K562 (cell line): ENCODE results near the gene ZMIZ1. TPM values are rescaled to one million over a fixed set of nuclear protein-coding genes. Genes with fewer than 3 reads are reported as not detected.

Source experiments
- ATAC-seq: fragments of 200-7000 bp; cut with Tn5 transposase; 3 replicates; pipeline ENCODE4 v1.9.1; 2020; ENCODE audit warnings: moderate library complexity
- BruUV-seq: library from RNA; stranded (reverse); fragments of 400-500 nt; replicated peaks from 2 replicates; lab custom pipeline; 2021; lab: Mats Ljungman, UMichigan
- CTCF ChIA-PET: fragments of 300-600 bp; formaldehyde crosslinking; extraction: SDS; loops from one replicate; lab custom pipeline; 2021; ENCODE audit warnings: low intra/inter-chr PET ratio; lab: Yijun Ruan, JAX
- POLR2A ChIA-PET: fragments of 300-600, 350-650 bp; sonication (Branson Sonifier 250); formaldehyde crosslinking; extraction: SDS; loops from one replicate; lab custom pipeline; 2021; ENCODE audit warnings: antibody characterized with exemption, inconsistent platforms; lab: Yijun Ruan, JAX
- DNase-seq, 4 experiments: peaks; one replicate each; pipeline versions ENCODE4 v3.0.0 to v3.0.0-alpha.2; 2011 to 2018; ENCODE audit warnings: low spot score in 3 of 4, mixed read lengths in 3 of 4; ENCODE audit errors: extremely low read depth in 1 of 4
- FAIRE-seq: peaks from 2 replicates; lab custom pipeline; 2011; peaks lifted over from hg19 to GRCh38; lab: Jason Lieb, UNC
- H2AFZ ChIP-seq: 2 replicates; pipeline ENCODE4 v1.6.0; 2011; ENCODE audit warnings: low read depth, low read length, control low read depth, inconsistent platforms
- H3K27ac ChIP-seq: fragments of 200-600 bp; 3 replicates; pipeline ENCODE4 v1.8.0; 2011; ENCODE audit warnings: low read depth, mild to moderate bottlenecking, control low read depth, inconsistent platforms, low read length, moderate library complexity, mixed read lengths; ENCODE audit errors: extremely low read depth
- H3K27me3 ChIP-seq, 2 experiments: fragments of 300-600 bp in 1 of 2; 2 replicates in 1 of 2; 3 replicates in 1 of 2; pipeline versions ENCODE4 v1.6.0 to v1.8.0; 2011; ENCODE audit warnings: inconsistent platforms in 2 of 2, low read length in 2 of 2, mild to moderate bottlenecking in 1 of 2, mixed read lengths in 1 of 2, moderate library complexity in 1 of 2; ENCODE audit not compliant: control insufficient read depth in 2 of 2, insufficient read depth in 2 of 2
- H3K36me3 ChIP-seq: fragments of 300-600 bp; 3 replicates; pipeline ENCODE4 v1.8.0; 2011; ENCODE audit warnings: mild to moderate bottlenecking, low read length, inconsistent platforms; ENCODE audit not compliant: control insufficient read depth, insufficient read depth
- H3K4me1 ChIP-seq, 2 experiments: fragments of 200-600 bp in 1 of 2; replicated peaks in 1 of 2; 2 replicates in 1 of 2; 3 replicates in 1 of 2; pipeline versions ENCODE4 v1.5.1 to v1.8.0; 2011; ENCODE audit warnings: inconsistent platforms in 2 of 2, low read length in 2 of 2, mild to moderate bottlenecking in 1 of 2, mixed read lengths in 1 of 2, moderate library complexity in 1 of 2; ENCODE audit not compliant: control insufficient read depth in 2 of 2, insufficient read depth in 2 of 2
- H3K4me2 ChIP-seq: 2 replicates; pipeline ENCODE4 v1.6.1; 2011; ENCODE audit warnings: low read length, control low read depth, inconsistent platforms, mixed read lengths; ENCODE audit not compliant: insufficient read depth
- H3K4me3 ChIP-seq: fragments of 200-600 bp; sonication (generic), shearing (Covaris generic); 2 replicates; pipeline ENCODE4 v1.5.1; 2016; ENCODE audit warnings: control low read depth, inconsistent platforms
- H3K79me2 ChIP-seq: fragments of 200-600 bp; 3 replicates; pipeline ENCODE4 v1.8.0; 2011; ENCODE audit warnings: low read length, inconsistent platforms; ENCODE audit not compliant: control insufficient read depth, insufficient read depth
- H3K9ac ChIP-seq, 2 experiments: 2 replicates each; pipeline versions ENCODE4 v1.6.0 to v1.6.1; 2011; ENCODE audit warnings: low read depth in 2 of 2, low read length in 2 of 2, control low read depth in 1 of 2, inconsistent platforms in 1 of 2, mild to moderate bottlenecking in 1 of 2, mixed read lengths in 1 of 2; ENCODE audit not compliant: insufficient read depth in 1 of 2
- H3K9me1 ChIP-seq: one replicate; pipeline ENCODE4 v1.6.0; 2011; ENCODE audit warnings: inconsistent platforms, mild to moderate bottlenecking, low read length, moderate library complexity; ENCODE audit not compliant: control insufficient read depth, insufficient read depth
- H3K9me3 ChIP-seq: replicated peaks from 2 replicates; pipeline ENCODE4 v1.5.1; 2011; ENCODE audit warnings: low read depth, low read length, inconsistent platforms; ENCODE audit not compliant: control insufficient read depth, insufficient read depth
- H4K20me1 ChIP-seq: replicated peaks from 2 replicates; pipeline ENCODE4 v1.6.1; 2011; ENCODE audit warnings: low read length, inconsistent platforms, mixed read lengths; ENCODE audit not compliant: control insufficient read depth, insufficient read depth
- CAMTA2 ChIP-seq: fragments of 250-450 bp; sonication (Bioruptor Pico); conservative IDR thresholded peaks from 2 replicates; pipeline ENCODE4 v1.5.1; 2022
- CREM ChIP-seq: IDR thresholded peaks from 2 replicates; pipeline ENCODE4 v1.6.1; 2014; ENCODE audit warnings: antibody characterized with exemption, low read depth
- ELK3 ChIP-seq: fragments of 450-650 bp; formaldehyde crosslinking; IDR thresholded peaks from 2 replicates; pipeline ENCODE4 v1.4.0; 2020; ENCODE audit warnings: mild to moderate bottlenecking
- FOXO4 ChIP-seq: fragments of 450-650 bp; formaldehyde crosslinking; IDR thresholded peaks from 2 replicates; pipeline ENCODE4 v1.4.0; 2020; ENCODE audit warnings: mild to moderate bottlenecking, moderate library complexity
- HNRNPK ChIP-seq: fragments of 200-400 bp; formaldehyde crosslinking; IDR thresholded peaks from one replicate; pipeline ENCODE4 v1.6.1; 2018; ENCODE audit warnings: mild to moderate bottlenecking, low read depth, low read length; ENCODE audit not compliant: poor library complexity, severe bottlenecking
- MED1 ChIP-seq: sonication (generic); formaldehyde crosslinking; IDR thresholded peaks from 2 replicates; pipeline ENCODE4 v1.8.1; 2023; ENCODE audit warnings: missing genetic modification reagents, borderline replicate concordance
- NR2C2 ChIP-seq, 2 experiments: fragments of 200-800 bp in 1 of 2; sonication (Bioruptor generic) in 1 of 2; sonication (generic) in 1 of 2; formaldehyde crosslinking in 1 of 2; IDR thresholded peaks; 2 replicates each; pipeline versions ENCODE4 v1.6.1 to v1.8.0; 2016 to 2022; ENCODE audit warnings: mild to moderate bottlenecking in 1 of 2, missing compliant biosample characterization in 1 of 2, missing genetic modification characterization in 1 of 2, missing genetic modification reagents in 1 of 2
- TCF7 ChIP-seq: sonication (generic); IDR thresholded peaks from 2 replicates; pipeline ENCODE4 v1.6.1; 2016; ENCODE audit warnings: antibody characterized with exemption, borderline replicate concordance
- THAP7 ChIP-seq: fragments of 250-450 bp; sonication (Bioruptor Pico); IDR thresholded peaks from 2 replicates; pipeline ENCODE4 v1.5.0; 2021
- TOE1 ChIP-seq, 2 experiments: fragments of 450-650 bp in 1 of 2; sonication (generic) in 1 of 2; formaldehyde crosslinking in 1 of 2; IDR thresholded peaks; 2 replicates each; pipeline versions ENCODE4 v1.7.1 to v1.8.0; 2016 to 2022; ENCODE audit warnings: borderline replicate concordance in 2 of 2, mild to moderate bottlenecking in 2 of 2, antibody characterized with exemption in 1 of 2, inconsistent platforms in 1 of 2, low read depth in 1 of 2, missing genetic modification reagents in 1 of 2, moderate library complexity in 1 of 2
- ZNF444 ChIP-seq: fragments of 250-450 bp; sonication (Bioruptor Pico); IDR thresholded peaks from 2 replicates; pipeline ENCODE4 v1.4.0; 2020; ENCODE audit warnings: mild to moderate bottlenecking, moderate library complexity
- ZNF511 ChIP-seq: sonication (generic); formaldehyde crosslinking; IDR thresholded peaks from 2 replicates; pipeline ENCODE4 v1.8.0; 2022; ENCODE audit warnings: mild to moderate bottlenecking, missing genetic modification reagents
- WGBS: fragments of 100-300 bp; shearing (Covaris generic); methylation state at CpG from one replicate; pipeline ENCODE4 v1.1.6; 2016; ENCODE audit warnings: low coverage, mixed read lengths; ENCODE audit not compliant: insufficient coverage; ENCODE audit errors: missing lambda C conversion rate; 5-methylcytosine and 5-hydroxymethylcytosine counted together
- in situ Hi-C: fragments of 300-500 bp; cut with MboI; formaldehyde crosslinking; loops from 4 replicates; pipeline ENCODE4 v1.15.0; 2018; ENCODE audit warnings: inconsistent platforms, mixed read lengths
- intact Hi-C: fragments of 100-400 bp; cut with micrococcal nuclease; formaldehyde crosslinking; loops from 2 replicates; pipeline ENCODE4 v1.14.2; 2022
- polyA plus RNA-seq, 8 experiments: library from polyadenylated mRNA; depleted of rRNA in 4 of 8; stranded (reverse) in 5 of 8; unstranded in 3 of 8; fragments of >200 nt; fragmentation: Nextera tagmentation in 2 of 8; fragmentation: Illumina TruSeq in 1 of 8; extraction: Ambion mirVana in 2 of 8; extraction: Trizol in 1 of 8; gene quantifications; 2 replicates each; pipeline versions ENCODE4 v1.2.1 to v1.2.3, GENCODE V29; 2011 to 2014; ENCODE audit warnings: inconsistent platforms in 1 of 8, missing spikeins in 1 of 8
- total RNA-seq, 7 experiments: library from RNA; depleted of rRNA in 6 of 7; stranded (reverse); fragments of >200 nt in 6 of 7; fragmentation: Illumina TruSeq in 2 of 7; extraction: Trizol in 2 of 7; gene quantifications; 2 replicates each; pipeline versions ENCODE4 v1.2.1 to v1.2.3, GENCODE V29; 2011 to 2021; ENCODE audit warnings: low replicate concordance in 1 of 7

ZMIZ1 gene
- total and polyA plus RNA-seq, 9 of the 15 experiments (the other 6 are each of a cell fraction or from before 2014, with no cell fraction given), result 1.0 to 37.3 (median 4.3) TPM

DNA sequence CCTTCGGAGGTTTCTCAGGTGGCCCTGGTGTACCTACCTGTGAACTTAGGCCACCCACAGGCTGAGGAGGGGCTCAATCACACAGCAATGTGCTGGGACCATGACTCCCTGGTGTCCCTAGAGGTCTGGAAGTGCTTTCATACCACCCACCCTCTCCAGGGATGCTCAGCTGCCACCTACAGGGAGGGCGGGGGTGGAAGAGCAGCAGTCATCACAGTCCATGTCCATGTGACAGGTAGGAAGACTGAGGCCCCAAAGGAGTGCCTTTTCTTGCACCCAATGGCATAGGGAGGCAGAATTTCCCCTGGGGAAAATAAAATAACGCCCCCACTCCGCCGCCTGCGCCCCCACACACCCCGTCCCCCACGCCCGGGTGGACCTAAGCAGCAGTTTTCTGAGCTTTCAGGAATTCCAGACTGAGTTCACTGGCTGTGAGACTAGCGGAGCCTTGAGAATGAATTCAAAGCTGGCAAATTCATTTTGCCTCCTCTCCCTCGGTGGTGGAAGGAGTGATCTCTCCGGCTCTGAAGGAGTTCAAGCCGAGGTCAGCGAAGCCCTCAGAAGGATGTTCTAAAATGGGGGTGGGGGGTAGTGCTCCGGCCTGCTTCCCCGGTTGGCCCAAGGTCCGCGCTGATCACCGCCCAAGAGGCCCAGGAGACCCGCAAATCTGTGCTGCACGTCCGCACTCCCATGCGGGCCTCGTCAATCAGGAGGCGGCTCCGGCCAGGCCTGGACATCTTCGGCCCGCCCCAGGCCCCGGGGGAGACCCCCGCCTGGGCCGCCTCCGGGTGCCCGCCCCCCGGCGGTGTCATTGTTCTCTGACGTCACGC is 2.1 kb upstream of the ZMIZ1 start (continued):
- no peak for TF ChIP-seq ELK3

DNA sequence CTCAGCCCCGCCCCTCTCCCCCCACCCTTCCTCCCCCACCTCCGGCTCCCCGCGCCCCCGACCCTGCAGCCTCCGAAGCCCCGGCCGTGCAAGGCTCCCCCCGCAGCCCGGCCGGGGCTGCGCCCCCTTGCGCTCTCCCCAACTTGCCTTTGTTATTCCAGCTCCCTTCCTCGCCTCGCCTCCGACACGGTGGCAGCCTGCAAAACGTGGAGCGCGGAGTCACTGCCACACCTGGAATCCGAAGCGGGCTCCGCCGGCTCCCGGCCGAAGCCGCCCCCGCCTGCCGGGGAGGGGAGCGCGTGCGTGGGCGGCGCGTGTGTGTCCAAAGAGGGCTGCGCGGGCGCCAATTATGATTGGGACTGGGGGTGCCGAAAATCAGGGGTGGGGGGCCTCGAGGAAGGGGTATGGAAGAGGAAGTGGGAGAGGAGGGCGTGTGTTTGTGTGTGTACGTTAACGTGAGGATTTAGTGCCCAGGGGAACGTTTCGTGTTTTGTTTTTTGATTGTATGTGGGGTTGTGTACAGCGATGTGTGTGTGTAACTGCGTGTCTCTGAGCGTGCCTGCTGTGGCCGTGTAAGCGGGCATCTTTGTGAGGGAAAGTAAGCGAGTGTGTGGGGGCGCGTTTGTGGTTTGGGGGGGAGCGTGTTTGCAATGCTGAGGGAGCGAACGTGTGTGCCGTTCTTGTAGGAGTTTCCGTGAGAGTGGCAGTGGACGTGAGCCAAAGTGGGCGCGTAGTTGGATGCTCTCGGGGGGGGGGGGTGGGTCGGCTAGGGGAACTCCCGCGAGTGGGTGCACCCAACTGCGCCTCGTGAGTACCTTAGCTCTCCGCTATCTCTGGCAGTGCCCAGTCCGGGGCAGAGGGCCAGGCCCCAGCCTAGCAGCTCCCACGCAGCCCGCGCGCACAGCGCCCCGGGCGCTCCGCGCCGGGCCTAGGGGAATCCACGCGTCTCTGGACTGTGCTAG is 1.2 kb upstream of the ZMIZ1 start:
- Histone ChIP-seq H4K20me1 (peaks cover 15% of the 10 kb centered on the region; the same call in 1 of the 2 replicates), H3K79me2 (peaks cover 36% of the 10 kb centered on the region), H3K27me3 (no peaks in the 10 kb centered on the region), H3K4me1 (peaks cover 14 to 54% of the 10 kb centered on the region in 2 experiments; a peak in 4 of 5 replicates), H3K36me3 (no peaks in the 10 kb centered on the region), H3K4me2 (peak overlapping the region; percentile 90), H3K9me1 (no peaks in the 10 kb centered on the region), H3K27ac (peak overlapping the region; percentile 84), H3K9ac (peak overlapping the region; percentile 60 to 92), H2AFZ (peak overlapping the region; percentile 95), H3K4me3 (peak overlapping the region; percentile 83), H3K9me3 (no peaks in the 10 kb centered on the region)
- intact Hi-C loops (loop anchor here (1.0 to 5.0 kb wide), 5 partner anchors 45 to 131 kb away; no protein-coding TSS in a partner anchor), in situ Hi-C loops (no loop called here)
- POLR2A ChIA-PET, result interaction anchor here (0.6 to 1.5 kb wide), 7 partner anchors 15 to 146 kb away, joined by 3 to 6 read pairs (median 3); no protein-coding TSS in a partner anchor
- peak; percentile 81 for FAIRE-seq
- WGBS, result 2% methylated on average over 55 of the region's 81 CpGs
- ATAC-seq, result peak; percentile 50
- peak; percentile 95 to 96 (median 96) for DNase-seq
- CTCF ChIA-PET, result interaction anchor here (0.7 kb wide), 2 partner anchors 35 to 96 kb away, joined by 3 read pairs; no protein-coding TSS in a partner anchor
- BruUV-seq, result no TSS peak
- TF ChIP-seq CREM (peak; percentile 82), CAMTA2 (CRISPR knock-in tag) (no peak), MED1 (CRISPR knock-in tag) (no peak), ZNF444 (CRISPR knock-in tag) (no peak), NR2C2 (CRISPR knock-in tag; IDR thresholded peaks at IDR 0.05) (no peak), NR2C2 (tag; IDR thresholded peaks at IDR 0.05) (no peak), HNRNPK (peak; percentile 45), TOE1 (IDR thresholded peaks at IDR 0.05; ENCODE audit: borderline replicate concordance) (peak; percentile 92), TOE1 (CRISPR knock-in tag; IDR thresholded peaks at IDR 0.05; ENCODE audit: borderline replicate concordance, low read depth) (no peak), ZNF511 (CRISPR knock-in tag) (no peak; the same call in 1 of the 2 replicates), FOXO4 (CRISPR knock-in tag) (no peak), TCF7 (no peak), THAP7 (CRISPR knock-in tag) (no peak)
